ENCODE measurements around the gene DSC3.

GRCh38 chr18:30971338-30971956 lies 71.1 kb downstream of the DSC3 start:
- peak; percentile 75 for TF ChIP-seq CTCF (conservative IDR thresholded peaks at IDR 0.05; ENCODE audit: low read length)
- no peak for TF ChIP-seq EZH2phosphoT487 (IDR thresholded peaks at IDR 0.05; ENCODE audit: borderline replicate concordance, low read depth, low read length)

All from OCI-LY7 (cell line).